ENCODE measurements around the gene SUCLG1.
"Not testable (repeated sequence)": the region's sequence is repeated elsewhere in the genome, so short reads cannot be mapped to it uniquely, and the experiment has no call there.

SUCLG1 gene

GRCh38 chr2:84427235-84428138 is 31.6 kb downstream of the SUCLG1 start:
- in situ Hi-C loops (cut with MboI; ENCODE audit: low sequenced_read_pairs): no loop called here

GRCh38 chr2:84425310-84425709 is 33.8 kb downstream of the SUCLG1 start:
- in situ Hi-C loops (cut with MboI; ENCODE audit: low sequenced_read_pairs): no loop called here

GRCh38 chr2:84424152-84424551 is 34.9 kb downstream of the SUCLG1 start:
- in situ Hi-C loops (cut with MboI; ENCODE audit: low sequenced_read_pairs): no loop called here

- in situ Hi-C loops (cut with MboI; ENCODE audit: low sequenced_read_pairs): no loop called here
These were observed 37.3 kb downstream of the SUCLG1 start for GRCh38 chr2:84421791-84422190.

GRCh38 chr2:84421197-84421596 is 37.9 kb downstream of the SUCLG1 start:
- in situ Hi-C loops (cut with MboI; ENCODE audit: low sequenced_read_pairs): no loop called here

GRCh38 chr2:84417453-84418145 is 41.5 kb downstream of the SUCLG1 start:
- in situ Hi-C loops (cut with MboI; ENCODE audit: low sequenced_read_pairs): no loop called here

- in situ Hi-C loops (cut with MboI; ENCODE audit: low sequenced_read_pairs): no loop called here
These were observed 49.5 kb downstream of the SUCLG1 start for GRCh38 chr2:84409531-84409930.

- in situ Hi-C loops (cut with MboI; ENCODE audit: low sequenced_read_pairs): not testable (repeated sequence)
These were observed 57.0 kb downstream of the SUCLG1 start for GRCh38 chr2:84402111-84402510.

GRCh38 chr2:84399839-84400238 is 59.2 kb downstream of the SUCLG1 start:
- in situ Hi-C loops (cut with MboI; ENCODE audit: low sequenced_read_pairs): not testable (repeated sequence)

- in situ Hi-C loops (cut with MboI; ENCODE audit: low sequenced_read_pairs): no loop called here
These were observed 63.3 kb downstream of the SUCLG1 start for GRCh38 chr2:84395820-84396219.

- in situ Hi-C loops (cut with MboI; ENCODE audit: low sequenced_read_pairs): no loop called here
These were observed 64.5 kb downstream of the SUCLG1 start for GRCh38 chr2:84394628-84395027.

- in situ Hi-C loops (cut with MboI; ENCODE audit: low sequenced_read_pairs): no loop called here
These were observed 65.3 kb downstream of the SUCLG1 start for GRCh38 chr2:84393829-84394228.

GRCh38 chr2:84389794-84390193 is 69.3 kb downstream of the SUCLG1 start:
- in situ Hi-C loops (cut with MboI; ENCODE audit: low sequenced_read_pairs): no loop called here

- in situ Hi-C loops (cut with MboI; ENCODE audit: low sequenced_read_pairs): no loop called here
These were observed 70.1 kb downstream of the SUCLG1 start for GRCh38 chr2:84388921-84389490.

- in situ Hi-C loops (cut with MboI; ENCODE audit: low sequenced_read_pairs): no loop called here
These were observed 70.9 kb downstream of the SUCLG1 start for GRCh38 chr2:84388133-84388532.

GRCh38 chr2:84386336-84387040 is 72.6 kb downstream of the SUCLG1 start:
- in situ Hi-C loops (cut with MboI; ENCODE audit: low sequenced_read_pairs): no loop called here

GRCh38 chr2:84383271-84383670 is 75.8 kb downstream of the SUCLG1 start:
- in situ Hi-C loops (cut with MboI; ENCODE audit: low sequenced_read_pairs): no loop called here

- in situ Hi-C loops (cut with MboI; ENCODE audit: low sequenced_read_pairs): no loop called here
These were observed 78.2 kb downstream of the SUCLG1 start for GRCh38 chr2:84380875-84381274.

- in situ Hi-C loops (cut with MboI; ENCODE audit: low sequenced_read_pairs): no loop called here
These were observed 80.1 kb downstream of the SUCLG1 start for GRCh38 chr2:84378960-84379359.

GRCh38 chr2:84375020-84375419 is 84.1 kb downstream of the SUCLG1 start:
- in situ Hi-C loops (cut with MboI; ENCODE audit: low sequenced_read_pairs): no loop called here

GRCh38 chr2:84373866-84374265 is 85.2 kb downstream of the SUCLG1 start:
- in situ Hi-C loops (cut with MboI; ENCODE audit: low sequenced_read_pairs): no loop called here
